Kidney (tissue), 22 donors: ENCODE data around the gene NCKAP5. TPM values are rescaled to one million over a fixed set of nuclear protein-coding genes. Genes with fewer than 3 reads are reported as not detected.

Experiments
- DNase-seq, 5 donors: peaks; one replicate each; pipeline ENCODE4 v3.0.0-alpha.2; 2013 to 2020
- FAIRE-seq: peaks from 2 replicates; lab custom pipeline; 2012; peaks lifted over from hg19 to GRCh38; lab: Jason Lieb, UNC
- H3K27ac ChIP-seq, 2 donors: one replicate each; pipeline ENCODE4 v1.7.0; 2013; ENCODE audit warnings: low read depth in 2 of 2, low read length in 2 of 2, inconsistent platforms in 1 of 2
- H3K27me3 ChIP-seq: one replicate; pipeline ENCODE4 v1.7.1; 2013; ENCODE audit warnings: low read length, inconsistent platforms; ENCODE audit not compliant: control insufficient read depth, insufficient read depth
- H3K36me3 ChIP-seq, 3 donors: one replicate each; pipeline versions ENCODE4 v1.7.0 to v1.7.1; 2013; ENCODE audit warnings: low read length in 3 of 3, control low read depth in 1 of 3, inconsistent platforms in 1 of 3; ENCODE audit not compliant: insufficient read depth in 3 of 3, control insufficient read depth in 2 of 3
- H3K4me1 ChIP-seq, 3 donors: one replicate each; pipeline versions ENCODE4 v1.7.0 to v1.7.1; 2013; ENCODE audit warnings: low read length in 3 of 3, inconsistent platforms in 1 of 3, low read depth in 1 of 3; ENCODE audit not compliant: control insufficient read depth in 2 of 3, insufficient read depth in 2 of 3
- H3K4me3 ChIP-seq, 3 donors: one replicate each; pipeline versions ENCODE4 v1.7.0 to v1.8.1; 2013; ENCODE audit warnings: low read length in 3 of 3, control low read depth in 1 of 3, inconsistent platforms in 1 of 3
- H3K9ac ChIP-seq, 3 donors: one replicate each; pipeline versions ENCODE4 v1.7.0 to v1.7.1; 2013; ENCODE audit warnings: low read length in 3 of 3, control low read depth in 1 of 3, inconsistent platforms in 1 of 3
- H3K9me3 ChIP-seq, 3 donors: one replicate each; pipeline versions ENCODE4 v1.7.0 to v1.7.1; 2013; ENCODE audit warnings: low read length in 3 of 3, control low read depth in 1 of 3, inconsistent platforms in 1 of 3; ENCODE audit not compliant: control insufficient read depth in 2 of 3, insufficient read depth in 1 of 3
- CTCF ChIP-seq: IDR thresholded peaks from 3 replicates; pipeline ENCODE4 v1.5.1; 2012; ENCODE audit warnings: mild to moderate bottlenecking, moderate library complexity, borderline replicate concordance; ENCODE audit not compliant: insufficient read depth; ENCODE audit errors: extremely low read depth
- intact Hi-C: fragments of 100-400 bp; cut with DNase I; formaldehyde crosslinking; loops from one replicate; pipeline ENCODE4 v1.11.1; 2022
- long read RNA-seq, 10 donors: library from polyadenylated mRNA in 1 of 10; unstranded in 1 of 10; transcript quantifications; one replicate each; pipeline ENCODE4 v2.0.0 and lab custom pipeline, GENCODE V29; 2021 to 2026
- polyA plus RNA-seq: library from polyadenylated mRNA; stranded (reverse); fragments of 350-450 nt; fragmentation: Illumina TruSeq; extraction: RNeasy Lipid Tissue Mini Kit (QIAGEN cat#74804); gene quantifications from one replicate; pipeline ENCODE4 v1.2.3, GENCODE V29; 2014; ENCODE audit warnings: low read depth, low replicate concordance; ENCODE audit not compliant: insufficient read depth
- total RNA-seq: library from RNA; stranded (reverse); fragmentation: NEBNext Ultra II Directional; extraction: Animal tissue kit (Norgen Biotek cat#: 25700); gene quantifications from one replicate; pipeline ENCODE4 v1.2.1, GENCODE V29; 2021
- donor health status: control.
- donor health status: control.
- donor health status: control.
- donor health status: control.
- donor health status: control.
- donor health status: DM: yes; HTN: yes; CAD: no.
- donor health status: Normal renal cell carcinoma (clear cell type).

NCKAP5 gene
- total RNA-seq = 2.9 TPM
- polyA plus RNA-seq = 1.8 TPM
- long read RNA-seq, donor 1 = 0 reads
- long read RNA-seq, donor 2 = 0 reads
- long read RNA-seq, donor 3 = 0 reads
- long read RNA-seq, donor 4 = 0 reads
- long read RNA-seq, donor 5 = 0 reads
- long read RNA-seq, donor 6 = 0 reads
- long read RNA-seq, donor 7, partial matches to known transcripts = 0 of 2 reads
- long read RNA-seq, donor 7, other reads (novel, unspliced or antisense) = 2 of 2 reads
- long read RNA-seq, donor 8 = 0 reads
- long read RNA-seq, donor 9 = 0 reads
- long read RNA-seq, donor 10 = 0 reads

- DNase-seq (peak; percentile 47 to 90 (median 68)), FAIRE-seq (no peak)
- Histone ChIP-seq H3K4me1 (peaks cover 6 to 13% (median 12%) of the 10 kb centered on the region in 3 donors), H3K9me3 (no peaks in the 10 kb centered on the region), H3K36me3 (no peaks in the 10 kb centered on the region), H3K9ac (peak within 1 kb of the TSS in 2 of 3 donors; percentile 47 to 75), H3K27ac (peak within 1 kb of the TSS; percentile 6 to 37), H3K27me3 (no peaks in the 10 kb centered on the region), H3K4me3 (peak within 1 kb of the TSS; percentile 55 to 76 (median 70))
- no peak for TF ChIP-seq CTCF
- intact Hi-C loops = no loop called here
These were observed at the start of gene NCKAP5 for GRCh38 chr2:133568172-133568571. NCKAP5 (minus strand) TSS chr2:133568463; CDS start chr2:133517526, 50,937 bp downstream.

GRCh38 chr2:133609664-133610063, 41.4 kb upstream of the NCKAP5 start:
- no peak overlapping the region for H3K9ac ChIP-seq
- intact Hi-C loops = no loop called here
- no peak for FAIRE-seq
- H3K9me3 ChIP-seq = no peaks in the 10 kb centered on the region
- no peaks in the 10 kb centered on the region for H3K4me1 ChIP-seq
- no peak overlapping the region for H3K4me3 ChIP-seq
- no peak overlapping the region for H3K27ac ChIP-seq
- no peaks in the 10 kb centered on the region for H3K27me3 ChIP-seq
- no peaks in the 10 kb centered on the region for H3K36me3 ChIP-seq
- DNase-seq = no peak
- TF ChIP-seq CTCF = no peak

- Histone ChIP-seq H3K4me3 (no peak overlapping the region), H3K36me3 (no peaks in the 10 kb centered on the region), H3K27ac (no peak overlapping the region), H3K27me3 (no peaks in the 10 kb centered on the region), H3K9me3 (no peaks in the 10 kb centered on the region), H3K9ac (no peak overlapping the region), H3K4me1 (no peaks in the 10 kb centered on the region)
- intact Hi-C loops = no loop called here
- TF ChIP-seq CTCF = no peak
- FAIRE-seq (no peak), DNase-seq (no peak)
These were observed 40.0 kb upstream of the NCKAP5 start for GRCh38 chr2:133608291-133608690.
